Right lobe of liver (tissue), 6 donors: ENCODE data around the gene LSM12. TPM values are rescaled to one million over a fixed set of nuclear protein-coding genes. Genes with fewer than 3 reads are reported as not detected.

Source experiments
- ATAC-seq, 4 donors: fragments of 200-7000 bp; cut with Tn5 transposase; one replicate each; pipeline ENCODE4 v1.9.1; 2020; ENCODE audit warnings: mild to moderate bottlenecking in 4 of 4, moderate library complexity in 4 of 4
- DNase-seq, 3 donors: peaks; one replicate each; pipeline ENCODE4 v3.0.0-alpha.2; 2020
- H3K27ac ChIP-seq, 3 donors: fragments of 200-600 bp; one replicate each; pipeline ENCODE4 v1.8.0; 2022
- H3K27me3 ChIP-seq, 2 donors: fragments of 200-600 bp; one replicate each; pipeline ENCODE4 v1.8.0; 2022
- H3K36me3 ChIP-seq, 4 donors: fragments of 200-600 bp; sonication (generic) in 1 of 4; one replicate each; pipeline versions ENCODE4 v1.5.1 to v1.8.0; 2017 to 2022; ENCODE audit warnings: control low read depth in 1 of 4
- H3K4me1 ChIP-seq, 4 donors: fragments of 200-600 bp; sonication (generic) in 1 of 4; one replicate each; pipeline versions ENCODE4 v1.5.1 to v1.8.0; 2017 to 2022; ENCODE audit warnings: control low read depth in 1 of 4
- H3K4me3 ChIP-seq, 3 donors: fragments of 200-600 bp; one replicate each; pipeline ENCODE4 v1.8.0; 2022
- H3K9me3 ChIP-seq, 4 donors: fragments of 200-600 bp; sonication (generic) in 1 of 4; one replicate each; pipeline versions ENCODE4 v1.5.1 to v1.8.0; 2017 to 2022; ENCODE audit warnings: control low read depth in 1 of 4
- POLR2A ChIP-seq: fragments of 450-650 bp; IDR thresholded peaks from one replicate; pipeline ENCODE4 v1.6.1; 2017; ENCODE audit warnings: antibody characterized with exemption, mild to moderate bottlenecking
- WGBS: methylation state at CpG from one replicate; pipeline ENCODE4 v1.1.6; 2018; ENCODE audit warnings: low coverage, low lambda C conversion rate; ENCODE audit not compliant: insufficient coverage; ENCODE audit errors: missing lambda C conversion rate; 5-methylcytosine and 5-hydroxymethylcytosine counted together
- intact Hi-C, 2 donors: fragments of 100-400 bp; cut with DNase I; formaldehyde crosslinking; loops; one replicate each; pipeline versions ENCODE4 v1.11.2 to v1.14.1; 2022
- total RNA-seq, 6 experiments: library from RNA; depleted of rRNA in 2 of 6; stranded (reverse); fragments of >200 nt in 2 of 6; fragmentation: NEBNext Ultra II Directional in 3 of 6; extraction: Animal tissue kit (Norgen Biotek cat#: 25700) in 3 of 6; gene quantifications; one replicate each; pipeline versions ENCODE4 v1.1.0 to v1.2.4, GENCODE V29; 2016 to 2023
- TF ChIP-seq, protein P1 (sequence below), 4 donors: fragments of 200-600 bp in 3 of 4; fragments of 450-650 bp in 1 of 4; IDR thresholded peaks; one replicate each; pipeline versions ENCODE4 v1.5.1 to v1.8.0; 2016 to 2022; ENCODE audit warnings: antibody characterized with exemption in 4 of 4, mild to moderate bottlenecking in 2 of 4
- donor health status: DM: no; HTN: yes; CAD: no.
- donor health status: DM: no; HTN: no; CAD: no.
- donor health status: DM: no; HTN: no; CAD: no.
- donor health status: DM: no; HTN: yes; CAD: no.
- donor health status: DM: no; HTN: yes; CAD: no.

LSM12 gene
- total RNA-seq, 6 experiments from 2014 or later: 24.2 to 30.6 (median 29.4) TPM

DNA sequence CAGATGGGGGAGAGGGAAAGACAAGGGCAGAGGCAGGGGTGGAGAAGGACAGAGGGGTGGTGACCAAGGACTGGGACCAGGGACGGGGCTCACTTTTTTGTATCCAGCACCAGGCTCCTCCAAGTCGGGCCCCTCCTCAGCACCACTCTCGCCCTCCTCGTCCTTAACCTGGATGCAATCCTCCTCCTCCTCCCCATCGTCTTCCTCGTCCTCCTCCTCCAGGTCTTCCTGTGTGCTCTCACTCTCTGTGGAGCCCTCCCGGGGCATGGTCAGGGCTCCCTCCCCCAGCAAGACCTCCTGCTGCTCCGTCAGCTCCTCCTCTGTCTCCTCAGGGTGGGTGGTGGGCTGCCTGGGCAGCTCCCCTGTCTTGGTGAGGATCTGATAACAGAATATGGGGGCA is 20.8 kb upstream of the LSM12 start:
- no peak overlapping the region for H3K27ac ChIP-seq
- peaks cover 0 to 34% (median 5%) of the 10 kb centered on the region in 4 donors for H3K36me3 ChIP-seq
- DNase-seq (no peak), ATAC-seq (no peak)
- TF ChIP-seq POLR2A: no peak
- TF ChIP-seq, protein P1, sequence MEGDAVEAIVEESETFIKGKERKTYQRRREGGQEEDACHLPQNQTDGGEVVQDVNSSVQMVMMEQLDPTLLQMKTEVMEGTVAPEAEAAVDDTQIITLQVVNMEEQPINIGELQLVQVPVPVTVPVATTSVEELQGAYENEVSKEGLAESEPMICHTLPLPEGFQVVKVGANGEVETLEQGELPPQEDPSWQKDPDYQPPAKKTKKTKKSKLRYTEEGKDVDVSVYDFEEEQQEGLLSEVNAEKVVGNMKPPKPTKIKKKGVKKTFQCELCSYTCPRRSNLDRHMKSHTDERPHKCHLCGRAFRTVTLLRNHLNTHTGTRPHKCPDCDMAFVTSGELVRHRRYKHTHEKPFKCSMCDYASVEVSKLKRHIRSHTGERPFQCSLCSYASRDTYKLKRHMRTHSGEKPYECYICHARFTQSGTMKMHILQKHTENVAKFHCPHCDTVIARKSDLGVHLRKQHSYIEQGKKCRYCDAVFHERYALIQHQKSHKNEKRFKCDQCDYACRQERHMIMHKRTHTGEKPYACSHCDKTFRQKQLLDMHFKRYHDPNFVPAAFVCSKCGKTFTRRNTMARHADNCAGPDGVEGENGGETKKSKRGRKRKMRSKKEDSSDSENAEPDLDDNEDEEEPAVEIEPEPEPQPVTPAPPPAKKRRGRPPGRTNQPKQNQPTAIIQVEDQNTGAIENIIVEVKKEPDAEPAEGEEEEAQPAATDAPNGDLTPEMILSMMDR (IDR thresholded peaks at IDR 0.05): no peak
- H3K4me1 ChIP-seq: no peaks in the 10 kb centered on the region
- H3K9me3 ChIP-seq: no peaks in the 10 kb centered on the region
- intact Hi-C loops: no loop called here
- no peaks in the 10 kb centered on the region for H3K27me3 ChIP-seq
- H3K4me3 ChIP-seq: no peak overlapping the region
- 81% methylated on average over 3 of the region's 8 CpGs for WGBS

DNA sequence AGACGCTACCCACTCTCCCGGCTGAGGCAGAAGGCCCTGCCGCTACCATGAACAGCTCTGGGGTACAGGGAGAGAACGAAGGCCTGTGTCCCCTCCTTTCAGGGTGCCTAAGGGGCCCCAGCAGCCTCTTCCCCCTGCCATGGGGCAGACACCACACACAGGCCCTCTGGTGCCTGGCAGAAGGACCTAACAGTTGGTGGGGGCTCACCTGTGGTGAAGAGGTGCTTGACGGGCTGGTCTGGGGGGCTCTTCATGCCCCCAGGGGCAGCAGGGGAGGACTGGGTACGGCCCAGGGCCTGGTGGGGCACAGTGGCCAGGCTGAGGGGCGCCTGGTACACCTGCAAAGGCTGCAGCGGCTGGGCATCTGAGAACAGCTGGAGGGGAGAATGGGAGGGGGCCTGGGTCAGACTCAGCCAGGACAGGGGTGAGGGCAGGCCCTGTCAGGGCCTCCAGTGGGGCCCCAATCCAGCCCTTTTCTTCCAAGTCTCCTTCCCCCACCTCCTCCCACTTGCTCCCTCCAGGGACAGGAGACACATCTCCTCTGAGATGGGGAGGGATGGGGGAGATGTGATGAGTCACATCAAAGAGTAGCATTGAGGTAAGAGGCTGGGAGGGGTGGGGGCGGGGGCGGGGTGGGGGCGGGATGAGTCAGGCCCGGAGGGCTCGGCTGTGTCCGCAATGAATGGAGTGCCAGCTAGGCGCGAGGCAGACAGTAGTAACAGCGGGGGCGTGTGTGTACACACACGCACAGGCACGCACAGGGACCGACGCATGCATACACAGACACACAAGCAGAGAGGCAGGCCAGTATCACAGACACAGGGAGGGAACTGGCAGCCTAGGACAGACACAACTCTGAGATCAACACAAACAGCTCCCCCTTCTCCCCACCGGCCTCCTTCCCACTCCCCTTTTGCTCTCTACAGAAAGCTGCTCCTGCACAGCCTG is 20.2 kb upstream of the LSM12 start:
- ATAC-seq: peak in 1 of 4 donors; percentile 71
- Histone ChIP-seq H3K27me3 (no peaks in the 10 kb centered on the region), H3K4me1 (no peaks in the 10 kb centered on the region), H3K4me3 (no peak overlapping the region), H3K36me3 (peaks cover 0 to 33% (median 6%) of the 10 kb centered on the region in 4 donors), H3K27ac (no peak overlapping the region), H3K9me3 (no peaks in the 10 kb centered on the region)
- intact Hi-C loops: no loop called here
- peak in 1 of 3 donors; percentile 45 for DNase-seq
- no peak for TF ChIP-seq POLR2A
- TF ChIP-seq, protein P1 (IDR thresholded peaks at IDR 0.05): no peak
- WGBS: 40% methylated on average over 15 of the region's 23 CpGs

DNA sequence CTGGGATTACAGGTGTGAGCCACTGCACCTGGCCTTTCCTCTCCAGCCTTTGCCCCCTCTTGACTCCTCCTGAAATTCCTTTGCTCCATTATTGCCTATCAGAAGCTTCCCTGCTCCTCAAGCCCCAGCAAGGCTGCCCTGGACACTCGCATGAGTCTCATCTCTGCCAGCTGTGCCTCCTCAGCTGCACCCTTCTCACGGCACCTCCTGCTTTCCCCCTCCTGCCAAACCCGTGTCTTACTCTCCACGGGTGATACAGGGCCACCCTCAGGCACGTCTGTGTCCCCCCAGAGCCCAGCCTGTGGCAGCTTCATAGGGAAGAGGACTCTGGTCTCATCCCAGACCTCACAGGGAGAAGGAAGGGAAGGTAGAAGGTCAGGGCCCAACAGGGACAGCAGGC is 19.4 kb upstream of the LSM12 start:
- WGBS: 67% methylated on average over 4 of the region's 5 CpGs

DNA sequence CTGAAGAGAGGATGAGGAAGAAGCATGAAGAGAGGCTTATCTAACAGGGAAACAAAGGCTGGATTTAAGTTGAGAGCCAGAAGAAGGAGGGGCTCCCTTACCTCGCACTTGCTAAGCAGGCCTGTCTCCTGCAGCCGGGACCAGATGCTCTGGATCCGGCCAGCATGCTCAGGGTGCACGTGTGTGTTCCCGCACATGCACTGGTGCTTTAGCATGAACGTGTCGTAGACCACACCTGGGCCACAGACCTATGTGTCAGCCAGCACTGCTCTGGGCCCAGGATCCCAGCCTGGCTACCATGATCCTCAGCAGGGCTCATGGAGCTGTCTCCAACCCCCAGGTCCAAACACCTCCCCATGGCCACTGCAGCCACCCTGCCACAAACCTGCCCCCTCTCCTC is 18.4 kb upstream of the LSM12 start:
- H3K4me3 ChIP-seq: no peak overlapping the region
- H3K27me3 ChIP-seq: no peaks in the 10 kb centered on the region
- no peaks in the 10 kb centered on the region for H3K9me3 ChIP-seq
- TF ChIP-seq, protein P1 (IDR thresholded peaks at IDR 0.05): no peak
- TF ChIP-seq POLR2A: no peak
- no peak for DNase-seq
- whole genome bisulfite sequencing: no CpG with 5 or more reads among the region's 7 CpGs
- H3K27ac ChIP-seq: no peak overlapping the region
- intact Hi-C loops: no loop called here
- peaks cover 0 to 24% (median 10%) of the 10 kb centered on the region in 4 donors for H3K36me3 ChIP-seq
- ATAC-seq: no peak
- no peaks in the 10 kb centered on the region for H3K4me1 ChIP-seq

More for the DNA sequence above, 19.4 kb upstream of the LSM12 start:
- Histone ChIP-seq H3K27ac (no peak overlapping the region), H3K36me3 (peaks cover 0 to 26% (median 6%) of the 10 kb centered on the region in 4 donors), H3K9me3 (no peaks in the 10 kb centered on the region), H3K27me3 (no peaks in the 10 kb centered on the region), H3K4me3 (no peak overlapping the region), H3K4me1 (no peaks in the 10 kb centered on the region)
- no peak for TF ChIP-seq POLR2A
- TF ChIP-seq, protein P1 (IDR thresholded peaks at IDR 0.05): no peak
- DNase-seq (no peak), ATAC-seq (no peak)
- intact Hi-C loops: no loop called here
